Activated T-helper 1 cell treated with Interleukin-2 at 50 U/mL for 16 hours (primary cell): Measurements from ENCODE around the gene MAP3K13.

Experiments
- DNase-seq: peaks from one replicate; pipeline ENCODE4 v3.0.0-alpha.2; 2020; ENCODE audit warnings: low read depth

The MAP3K13 gene

GRCh38 chr3:185508335-185508991 lies 145.5 kb downstream of the MAP3K13 start:
- no peak for DNase-seq

DNA sequence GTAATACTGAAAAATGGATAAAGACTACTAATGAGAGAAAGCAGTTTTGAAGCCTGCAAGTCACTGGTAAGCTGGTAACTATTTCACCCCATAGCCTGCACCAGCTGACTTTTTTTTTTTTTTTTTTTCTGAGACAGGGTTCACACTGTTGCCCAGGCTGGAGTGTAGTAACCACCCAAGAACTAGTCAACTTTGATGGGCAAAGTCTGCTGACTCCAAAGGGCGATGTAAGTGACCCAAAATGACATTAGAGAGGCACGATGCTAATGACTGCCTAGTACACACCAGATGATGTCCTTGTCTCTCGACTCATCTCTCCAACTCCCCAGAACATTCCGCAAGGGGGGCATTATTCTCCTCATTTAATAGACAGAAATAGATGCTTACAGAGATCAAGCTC lies 148.8 kb downstream of the MAP3K13 start:
- no peak for DNase-seq

- no peak for DNase-seq
Observed at GRCh38 chr3:185517387-185518130, 154.6 kb downstream of the MAP3K13 start.

- DNase-seq = no peak
Observed at GRCh38 chr3:185519021-185519420, 156.1 kb downstream of the MAP3K13 start.

- DNase-seq = no peak
Observed at GRCh38 chr3:185521349-185522138, 158.6 kb downstream of the MAP3K13 start.

GRCh38 chr3:185526349-185526951 lies 163.5 kb downstream of the MAP3K13 start:
- DNase-seq = no peak

- no peak for DNase-seq
Observed at GRCh38 chr3:185527364-185527763, 164.4 kb downstream of the MAP3K13 start.

GRCh38 chr3:185528532-185528931 lies 165.6 kb downstream of the MAP3K13 start:
- no peak for DNase-seq

DNA sequence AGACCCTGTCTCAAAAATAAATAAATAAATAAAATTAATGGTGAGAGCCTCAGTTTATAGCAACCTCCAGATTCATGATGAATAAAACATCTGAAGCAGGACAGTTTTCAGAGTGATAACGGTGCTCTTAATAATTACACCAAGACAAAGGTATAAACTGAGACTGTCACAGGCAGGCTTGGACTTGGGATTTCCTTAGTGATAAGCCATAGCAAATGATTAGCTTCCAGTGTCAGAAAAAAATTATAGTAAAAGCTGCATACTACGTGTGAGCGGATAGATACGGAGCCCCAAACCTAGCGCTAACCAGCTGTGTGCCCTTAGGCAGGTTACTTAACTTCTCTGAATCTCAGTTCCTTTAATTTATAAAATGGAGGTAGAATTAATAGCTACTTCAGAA lies 167.9 kb downstream of the MAP3K13 start:
- no peak for DNase-seq

- no peak for DNase-seq
Observed at GRCh38 chr3:185532901-185533300, 170.0 kb downstream of the MAP3K13 start.

DNA sequence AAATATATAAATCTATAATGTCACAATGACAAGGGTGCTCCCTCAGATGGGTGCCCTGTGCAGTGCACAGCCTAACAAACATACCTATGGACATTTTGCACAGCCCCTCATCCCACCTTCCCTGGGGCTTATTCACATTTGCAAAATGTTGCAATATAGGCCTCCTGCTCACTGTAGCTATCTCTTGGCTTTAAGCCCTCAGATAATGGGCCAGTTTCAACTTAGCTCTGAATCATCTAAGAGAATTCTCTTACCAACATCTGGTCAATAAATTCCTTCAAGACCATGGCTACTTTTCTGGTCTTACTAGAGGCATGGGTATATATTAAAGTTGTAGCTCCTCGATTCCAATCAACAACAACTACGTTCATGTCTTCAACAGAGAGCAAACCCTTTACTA lies 171.6 kb downstream of the MAP3K13 start:
- no peak for DNase-seq

DNA sequence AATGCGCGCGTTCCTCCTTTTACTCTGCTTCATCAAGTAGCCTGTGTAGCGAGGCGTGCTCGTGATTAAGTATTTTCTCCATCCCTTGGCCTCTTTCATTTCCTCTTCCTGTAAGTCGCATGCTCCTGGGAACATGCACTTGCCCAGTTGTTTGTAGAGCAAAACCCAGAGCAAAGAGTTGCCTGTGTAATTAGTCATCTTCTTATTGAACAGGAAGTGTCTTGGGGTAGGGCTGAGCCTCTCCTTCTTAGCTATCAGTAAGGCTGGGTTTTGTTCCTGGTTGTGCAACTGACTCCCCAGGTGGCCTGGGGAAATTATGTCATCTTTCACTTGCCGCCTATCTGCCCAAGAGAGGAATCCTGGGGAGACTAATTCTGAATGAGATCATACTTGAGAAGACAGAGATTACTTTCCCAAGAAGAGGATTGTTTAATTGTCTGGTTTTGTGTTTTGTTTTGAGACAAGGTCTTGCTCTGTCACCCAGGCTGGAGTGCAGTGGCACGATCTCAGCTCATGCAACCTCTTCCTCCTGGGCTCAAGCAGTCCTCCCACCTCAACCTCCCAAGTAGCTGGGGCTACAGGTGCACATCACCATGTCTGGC lies 174.5 kb downstream of the MAP3K13 start:
- no peak for DNase-seq
